Measurements from ENCODE around the gene APOD. TPM values are rescaled to one million over a fixed set of nuclear protein-coding genes. Genes with fewer than 3 reads are reported as not detected.
"Not testable (repeated sequence)": the region's sequence is repeated elsewhere in the genome, so short reads cannot be mapped to it uniquely, and the experiment has no call there.

Gene APOD
- total RNA-seq, result 3.5 TPM

DNA sequence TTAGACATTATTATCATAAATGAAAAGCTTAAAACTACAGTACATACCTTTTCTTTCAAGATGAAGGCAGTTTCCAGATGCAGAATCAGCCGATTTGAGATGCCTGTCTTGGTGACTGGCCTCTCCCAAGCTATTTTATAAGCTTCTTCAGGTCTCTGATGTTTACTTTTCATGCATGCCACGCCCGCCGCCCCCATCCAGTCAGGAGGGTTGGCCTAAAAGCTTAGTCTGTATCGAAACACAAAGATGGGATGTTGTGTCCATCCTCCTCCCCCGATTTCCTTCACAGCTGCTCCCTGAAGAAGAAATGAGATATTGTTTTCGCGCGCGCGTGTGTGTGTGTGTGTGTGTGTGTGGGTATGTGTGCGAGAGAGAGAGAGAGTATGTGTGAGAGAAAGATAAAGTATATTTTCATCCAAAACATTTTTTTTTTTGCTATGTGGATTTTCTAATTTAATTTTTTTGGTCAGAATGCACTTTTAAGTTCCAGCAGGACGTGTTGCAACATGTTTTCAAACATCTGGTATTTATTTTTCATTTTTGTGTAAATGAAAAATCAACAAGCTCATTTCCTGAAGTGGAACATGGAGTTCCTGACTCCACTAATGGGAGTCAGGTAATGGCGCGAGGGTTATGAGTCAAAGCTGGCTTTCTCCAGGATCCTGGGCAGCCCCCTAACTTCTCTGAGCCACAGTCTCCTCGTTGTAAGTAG, at the start of gene APOD:
Gene APOD, minus strand, starts transcription at position 110 of the 712 bp plus-strand sequence. CDS start 4,479 bp downstream, outside the sequence.
- no peak for ATAC-seq

DNA sequence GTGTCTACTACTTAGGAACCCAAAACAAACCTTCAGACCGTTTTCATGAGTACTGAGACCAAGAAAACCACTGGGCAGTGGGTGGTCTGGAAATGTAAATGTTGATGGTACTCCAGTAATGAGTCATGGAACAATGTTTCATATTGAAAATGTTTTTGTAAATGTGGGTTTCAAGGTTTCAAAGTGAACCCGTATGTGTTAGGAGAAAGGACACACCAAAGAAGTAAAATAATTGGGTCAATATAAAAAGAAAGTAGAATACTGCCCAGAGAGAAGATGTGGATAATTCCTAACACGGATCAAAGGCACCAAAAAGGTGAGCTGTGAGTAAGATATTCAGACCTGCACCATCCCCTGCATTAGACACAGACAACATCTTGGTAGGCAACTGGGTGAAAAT, 49.6 kb upstream of the APOD start:
- ATAC-seq, result not testable (repeated sequence)

- not testable (repeated sequence) for ATAC-seq
Observed at GRCh38 chr3:195632501-195633185, 48.9 kb upstream of the APOD start.

- ATAC-seq, result not testable (repeated sequence)
Observed at GRCh38 chr3:195632046-195632445, 48.3 kb upstream of the APOD start.

GRCh38 chr3:195630938-195631495, 47.3 kb upstream of the APOD start:
- ATAC-seq, result not testable (repeated sequence)

GRCh38 chr3:195630086-195630917, 46.6 kb upstream of the APOD start:
- ATAC-seq, result not testable (repeated sequence)

DNA sequence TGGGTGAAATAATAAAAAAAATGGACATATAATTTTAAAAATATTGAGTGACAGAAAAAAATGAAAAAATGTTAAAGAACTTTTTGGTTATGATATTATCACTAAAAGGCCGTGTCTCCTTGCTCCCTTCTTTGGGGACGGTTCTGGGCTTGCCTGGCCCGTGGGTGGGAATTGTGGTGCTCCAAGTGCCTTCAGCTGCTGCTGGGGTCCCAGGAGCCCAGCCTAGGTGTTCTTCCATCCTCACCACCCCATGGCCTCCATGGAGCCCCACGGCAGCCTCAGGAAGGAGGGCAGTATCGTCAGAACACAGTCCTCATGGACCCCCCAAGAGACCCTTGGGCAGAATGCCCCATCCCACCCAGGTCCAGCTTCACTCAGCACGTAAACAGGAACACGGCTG, 45.9 kb upstream of the APOD start:
- not testable (repeated sequence) for ATAC-seq

DNA sequence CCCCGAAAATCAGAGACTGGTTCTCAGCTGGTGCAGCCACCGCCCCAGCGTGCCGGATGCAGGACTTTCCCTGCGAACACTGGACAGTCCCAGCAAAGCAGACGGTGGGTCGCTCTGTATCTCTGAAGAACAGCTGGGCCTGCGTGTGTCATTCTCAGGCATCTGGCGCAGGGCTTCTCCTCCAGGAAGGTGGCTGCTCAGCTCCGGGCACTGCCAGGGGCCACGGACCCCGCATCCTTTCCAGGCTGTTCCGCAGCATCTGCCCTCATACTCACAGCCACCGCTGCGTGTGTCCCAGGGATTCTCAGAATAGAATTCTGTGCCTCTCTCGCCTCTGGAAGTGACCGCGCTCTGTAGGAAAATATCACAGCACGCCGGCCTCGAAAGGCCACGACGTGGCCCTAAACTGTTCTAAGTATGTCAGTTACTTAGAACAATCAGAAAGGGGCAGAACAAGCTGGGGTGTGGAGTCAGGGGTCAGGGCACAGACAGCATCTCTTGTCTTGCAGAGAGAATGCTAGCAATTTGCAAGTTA, 44.7 kb upstream of the APOD start:
- not testable (repeated sequence) for ATAC-seq

DNA sequence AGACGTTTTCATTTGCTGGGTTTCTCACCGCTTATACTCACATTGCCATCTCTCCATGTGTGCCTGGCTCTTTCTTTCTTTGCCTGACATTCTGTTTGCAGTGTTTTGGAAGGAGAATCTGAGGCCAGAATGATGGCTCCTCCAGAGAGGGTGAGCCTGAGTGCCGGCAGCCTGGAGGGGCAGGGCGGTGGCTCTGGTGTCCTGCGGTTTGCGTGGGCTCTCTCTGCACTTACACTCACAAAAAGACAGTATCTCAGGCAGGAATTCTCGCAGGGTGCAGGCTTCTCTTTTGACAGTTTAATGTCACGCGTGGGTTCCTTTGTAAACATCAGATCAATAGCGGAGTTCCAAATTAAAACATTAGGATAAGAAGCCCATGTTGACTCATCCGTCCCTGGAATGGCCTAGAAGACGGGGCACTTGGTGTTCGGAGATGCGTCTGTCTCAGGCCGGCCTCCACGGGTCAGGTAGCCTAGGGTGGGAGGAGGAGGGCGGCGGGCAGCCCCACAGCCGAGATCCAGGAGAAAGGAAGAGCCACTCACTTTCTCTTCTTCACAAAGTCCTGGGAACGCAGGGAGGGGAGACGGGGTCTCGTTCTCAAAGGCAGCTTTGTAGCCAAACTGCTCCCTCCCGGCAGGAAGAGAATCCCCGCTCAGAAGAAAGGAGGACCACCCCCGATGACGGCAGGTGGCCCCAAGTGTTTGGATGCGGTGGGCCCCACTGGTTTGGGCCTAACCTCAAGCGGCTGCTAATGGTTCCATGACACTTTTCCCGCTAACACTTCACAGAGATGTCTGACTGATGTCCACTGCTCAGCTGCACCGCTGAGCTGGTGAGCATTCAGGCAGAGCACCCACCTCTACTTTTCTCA, 44.0 kb upstream of the APOD start:
- ATAC-seq, result not testable (repeated sequence)

DNA sequence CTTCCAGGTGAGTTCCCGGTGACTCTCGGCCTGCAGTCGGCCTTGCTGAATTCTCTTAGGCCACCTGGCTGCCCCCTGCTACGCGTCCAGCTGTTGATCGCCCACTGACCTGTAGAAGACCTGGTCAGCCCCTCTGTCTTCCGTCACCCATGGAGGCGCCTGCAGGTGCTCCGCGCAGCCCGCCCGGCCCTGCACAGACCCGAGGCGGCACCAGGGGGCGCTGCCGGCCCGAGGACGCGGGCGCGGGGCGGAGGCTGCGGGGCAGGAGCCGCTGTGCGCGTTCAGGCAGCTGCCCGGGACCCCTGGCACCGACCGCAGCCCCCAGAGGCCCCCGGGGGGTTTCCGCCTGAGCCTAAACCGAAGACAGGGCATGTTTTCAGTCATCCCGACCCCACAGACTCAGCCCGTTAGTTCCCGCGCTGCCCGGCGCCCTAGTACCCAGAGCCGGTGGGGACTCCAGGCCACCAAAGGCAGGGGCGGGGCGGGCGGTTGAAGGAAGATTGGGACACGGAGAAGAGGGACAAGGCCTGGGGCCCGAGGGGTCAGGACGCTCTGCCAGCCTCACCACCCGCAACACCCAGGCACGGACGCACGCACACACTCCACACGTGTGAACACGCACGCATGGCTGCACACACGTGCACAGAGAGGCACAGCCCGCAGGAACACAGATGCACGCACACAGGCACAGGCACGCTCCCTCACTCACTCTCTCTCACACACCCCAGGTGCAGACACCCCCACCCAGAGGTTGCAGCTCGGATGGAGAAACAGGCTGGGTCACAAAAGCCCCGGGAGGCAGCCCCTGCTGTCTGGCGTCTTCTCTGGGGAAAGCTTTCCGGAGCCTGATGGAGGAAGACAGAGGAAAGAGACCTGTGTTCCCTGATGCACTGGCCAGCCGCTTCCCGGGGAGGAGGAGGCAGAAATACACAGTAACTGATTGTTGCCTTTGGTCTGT, 41.1 kb upstream of the APOD start:
- ATAC-seq, result peak; percentile 85

GRCh38 chr3:195624171-195624570, 40.4 kb upstream of the APOD start:
- ATAC-seq, result peak; percentile 11

DNA sequence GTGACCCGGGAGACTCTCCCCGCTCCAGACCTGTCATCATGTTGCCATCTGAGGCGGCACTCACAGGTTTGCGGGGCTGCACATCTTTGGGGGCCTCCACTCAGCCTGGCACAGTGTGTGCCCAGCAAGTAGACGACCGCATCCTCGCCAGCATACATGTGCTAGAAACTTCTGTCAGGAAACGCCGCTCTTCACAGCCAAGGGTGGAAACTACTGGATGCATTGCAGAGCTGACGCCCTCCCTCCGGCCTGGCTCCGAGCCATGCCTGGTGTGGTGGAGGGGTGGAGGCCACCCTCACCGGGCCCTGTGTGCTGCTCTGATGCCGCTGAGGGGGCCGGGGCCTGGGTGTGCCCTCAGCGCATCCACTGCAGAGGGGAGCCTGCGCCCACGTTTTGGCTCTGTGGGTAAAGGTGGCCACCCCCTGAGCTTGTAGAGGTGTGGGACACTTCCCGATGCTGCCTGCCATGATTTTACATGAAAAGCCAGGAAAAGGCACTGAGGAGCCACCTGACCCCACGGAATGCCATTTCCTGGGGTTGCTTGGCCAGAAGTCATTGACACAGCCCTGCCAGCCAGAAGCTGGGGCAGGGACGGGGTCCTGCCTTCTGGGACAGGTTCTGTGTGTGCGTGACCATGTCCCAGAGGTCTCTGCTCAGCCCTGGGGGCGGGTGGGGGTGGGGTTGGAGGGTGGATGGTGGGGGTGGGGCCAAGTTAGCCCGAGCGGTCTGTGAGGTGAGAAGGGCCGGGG, 39.7 kb upstream of the APOD start:
- ATAC-seq, result not testable (repeated sequence)

GRCh38 chr3:195622523-195623170, 38.9 kb upstream of the APOD start:
- not testable (repeated sequence) for ATAC-seq

DNA sequence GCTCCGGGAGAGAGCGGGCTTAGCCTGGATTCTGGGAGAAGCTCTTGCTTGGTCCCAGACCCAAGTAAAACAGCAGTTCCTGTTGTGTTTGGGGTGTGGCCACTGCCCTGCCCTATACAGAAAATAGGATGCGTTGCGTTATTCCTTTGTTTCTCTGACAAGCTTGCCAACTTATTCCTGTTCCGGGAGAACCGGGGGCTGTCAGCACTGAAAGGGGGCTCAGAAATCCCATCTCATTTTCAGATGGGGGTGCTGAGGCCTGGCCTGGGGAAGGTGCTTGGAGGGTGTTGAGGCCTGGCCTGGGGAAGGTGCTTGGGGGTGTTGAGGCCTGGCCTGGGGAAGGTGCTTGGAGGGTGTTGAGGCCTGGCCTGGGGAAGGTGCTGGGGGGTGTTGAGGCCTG, 38.3 kb upstream of the APOD start:
- not testable (repeated sequence) for ATAC-seq

- not testable (repeated sequence) for ATAC-seq
Observed at GRCh38 chr3:195621095-195621494, 37.4 kb upstream of the APOD start.

GRCh38 chr3:195620476-195620875, 36.7 kb upstream of the APOD start:
- not testable (repeated sequence) for ATAC-seq

GRCh38 chr3:195619591-195620369, 36.0 kb upstream of the APOD start:
- ATAC-seq, result not testable (repeated sequence)

All from esophagus mucosa (tissue), 1 donor.